Activated naive CD4-positive, alpha-beta T cell treated with Interleukin-2 at 50 U/mL for 16 hours (primary cell): ENCODE measurements around the gene AIPL1.
"Not testable (repeated sequence)": the region's sequence is repeated elsewhere in the genome, so short reads cannot be mapped to it uniquely, and the experiment has no call there.

Experiments
- DNase-seq: peaks from one replicate; pipeline ENCODE4 v3.0.0-alpha.2; 2020

AIPL1 gene

GRCh38 chr17:6435051-6435450 lies at the start of gene AIPL1:
Gene AIPL1 (minus strand): TSS chr17:6435121. CDS start chr17:6435104, 17 bp downstream.
- no peak for DNase-seq

GRCh38 chr17:6483507-6483906 lies 48.6 kb upstream of the AIPL1 start:
- no peak for DNase-seq

- DNase-seq: not testable (repeated sequence)
These were observed 47.9 kb upstream of the AIPL1 start for GRCh38 chr17:6482796-6483195.

GRCh38 chr17:6482105-6482455 lies 47.2 kb upstream of the AIPL1 start:
- no peak for DNase-seq

- DNase-seq: no peak
These were observed 45.4 kb upstream of the AIPL1 start for GRCh38 chr17:6480303-6480675.

- DNase-seq: no peak
These were observed 44.8 kb upstream of the AIPL1 start for GRCh38 chr17:6479622-6480302.

GRCh38 chr17:6478486-6478885 lies 43.6 kb upstream of the AIPL1 start:
- no peak for DNase-seq

GRCh38 chr17:6477831-6478383 lies 43.0 kb upstream of the AIPL1 start:
- DNase-seq: no peak

- no peak for DNase-seq
These were observed 41.9 kb upstream of the AIPL1 start for GRCh38 chr17:6476810-6477179.

GRCh38 chr17:6476076-6476809 lies 41.3 kb upstream of the AIPL1 start:
- no peak for DNase-seq

GRCh38 chr17:6475411-6475810 lies 40.5 kb upstream of the AIPL1 start:
- no peak for DNase-seq

GRCh38 chr17:6474906-6475305 lies 40.0 kb upstream of the AIPL1 start:
- no peak for DNase-seq

GRCh38 chr17:6474376-6474775 lies 39.5 kb upstream of the AIPL1 start:
- no peak for DNase-seq

GRCh38 chr17:6473128-6473767 lies 38.3 kb upstream of the AIPL1 start:
- DNase-seq: peak; percentile 67

- no peak for DNase-seq
These were observed 37.6 kb upstream of the AIPL1 start for GRCh38 chr17:6472517-6472916.

GRCh38 chr17:6471531-6472465 lies 36.9 kb upstream of the AIPL1 start:
- no peak for DNase-seq

GRCh38 chr17:6470751-6471521 lies 36.0 kb upstream of the AIPL1 start:
- no peak for DNase-seq

GRCh38 chr17:6470146-6470718 lies 35.3 kb upstream of the AIPL1 start:
- DNase-seq: no peak

- no peak for DNase-seq
These were observed 33.3 kb upstream of the AIPL1 start for GRCh38 chr17:6468051-6468790.

- DNase-seq: no peak
These were observed 32.6 kb upstream of the AIPL1 start for GRCh38 chr17:6467567-6467966.
